GM23338 (cell line): ENCODE measurements around the gene NDUFAF5.

ENCODE experiments used
- EZH2 ChIP-seq: fragments of 200-600 bp; sonication (generic); IDR thresholded peaks from one replicate; pipeline ENCODE4 v1.8.0; 2017; ENCODE audit warnings: antibody characterized with exemption, mild to moderate bottlenecking, low read depth; ENCODE audit not compliant: unreplicated experiment
- POLR2AphosphoS5 ChIP-seq: IDR thresholded peaks from 2 replicates; pipeline ENCODE4 v1.6.1; 2016; ENCODE audit warnings: antibody characterized with exemption, low read depth
- TF ChIP-seq, protein P1 (sequence below), 2 experiments: fragments of 200-600 bp in 1 of 2; sonication (generic) in 1 of 2; conservative IDR thresholded peaks; 2 replicates each; pipeline versions ENCODE4 v1.5.1 to v1.6.1; 2016 to 2017; ENCODE audit warnings: antibody characterized with exemption in 2 of 2, low read depth in 2 of 2, mild to moderate bottlenecking in 2 of 2, moderate library complexity in 1 of 2
- TF ChIP-seq, protein P2 (sequence below): IDR thresholded peaks from one replicate; pipeline ENCODE4 v1.6.1; 2018; ENCODE audit warnings: antibody characterized with exemption; ENCODE audit not compliant: unreplicated experiment
- TF ChIP-seq, protein P3 (sequence below): fragments of 250-450 bp; sonication (Bioruptor Pico); IDR thresholded peaks from 2 replicates; pipeline ENCODE4 v1.5.0; 2020; ENCODE audit warnings: mild to moderate bottlenecking, moderate library complexity

DNA sequence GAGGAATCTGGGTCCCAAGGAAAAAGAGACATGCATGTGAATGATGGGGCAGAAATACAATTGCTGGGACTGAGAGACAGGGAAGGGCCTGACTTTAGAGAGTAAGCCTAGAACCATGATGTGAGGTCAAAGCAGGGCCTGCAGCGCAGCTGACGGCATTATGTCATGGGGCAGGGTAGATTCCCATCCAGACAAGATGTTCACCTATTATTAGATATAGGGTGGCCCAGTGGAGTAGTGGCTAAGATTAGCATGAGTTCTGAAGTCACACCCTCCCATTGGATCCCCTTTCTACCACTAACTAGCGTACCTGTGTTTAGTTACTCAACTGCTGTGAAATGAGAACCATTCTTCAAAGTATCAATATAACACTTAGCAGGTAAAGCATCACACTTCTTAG is 39.6 kb downstream of the NDUFAF5 start:
- no peak for TF ChIP-seq EZH2
- TF ChIP-seq, protein P1, sequence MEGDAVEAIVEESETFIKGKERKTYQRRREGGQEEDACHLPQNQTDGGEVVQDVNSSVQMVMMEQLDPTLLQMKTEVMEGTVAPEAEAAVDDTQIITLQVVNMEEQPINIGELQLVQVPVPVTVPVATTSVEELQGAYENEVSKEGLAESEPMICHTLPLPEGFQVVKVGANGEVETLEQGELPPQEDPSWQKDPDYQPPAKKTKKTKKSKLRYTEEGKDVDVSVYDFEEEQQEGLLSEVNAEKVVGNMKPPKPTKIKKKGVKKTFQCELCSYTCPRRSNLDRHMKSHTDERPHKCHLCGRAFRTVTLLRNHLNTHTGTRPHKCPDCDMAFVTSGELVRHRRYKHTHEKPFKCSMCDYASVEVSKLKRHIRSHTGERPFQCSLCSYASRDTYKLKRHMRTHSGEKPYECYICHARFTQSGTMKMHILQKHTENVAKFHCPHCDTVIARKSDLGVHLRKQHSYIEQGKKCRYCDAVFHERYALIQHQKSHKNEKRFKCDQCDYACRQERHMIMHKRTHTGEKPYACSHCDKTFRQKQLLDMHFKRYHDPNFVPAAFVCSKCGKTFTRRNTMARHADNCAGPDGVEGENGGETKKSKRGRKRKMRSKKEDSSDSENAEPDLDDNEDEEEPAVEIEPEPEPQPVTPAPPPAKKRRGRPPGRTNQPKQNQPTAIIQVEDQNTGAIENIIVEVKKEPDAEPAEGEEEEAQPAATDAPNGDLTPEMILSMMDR (conservative IDR thresholded peaks at IDR 0.05; ENCODE audit: low read depth in 2 of 2), result no peak
- TF ChIP-seq, protein P2, sequence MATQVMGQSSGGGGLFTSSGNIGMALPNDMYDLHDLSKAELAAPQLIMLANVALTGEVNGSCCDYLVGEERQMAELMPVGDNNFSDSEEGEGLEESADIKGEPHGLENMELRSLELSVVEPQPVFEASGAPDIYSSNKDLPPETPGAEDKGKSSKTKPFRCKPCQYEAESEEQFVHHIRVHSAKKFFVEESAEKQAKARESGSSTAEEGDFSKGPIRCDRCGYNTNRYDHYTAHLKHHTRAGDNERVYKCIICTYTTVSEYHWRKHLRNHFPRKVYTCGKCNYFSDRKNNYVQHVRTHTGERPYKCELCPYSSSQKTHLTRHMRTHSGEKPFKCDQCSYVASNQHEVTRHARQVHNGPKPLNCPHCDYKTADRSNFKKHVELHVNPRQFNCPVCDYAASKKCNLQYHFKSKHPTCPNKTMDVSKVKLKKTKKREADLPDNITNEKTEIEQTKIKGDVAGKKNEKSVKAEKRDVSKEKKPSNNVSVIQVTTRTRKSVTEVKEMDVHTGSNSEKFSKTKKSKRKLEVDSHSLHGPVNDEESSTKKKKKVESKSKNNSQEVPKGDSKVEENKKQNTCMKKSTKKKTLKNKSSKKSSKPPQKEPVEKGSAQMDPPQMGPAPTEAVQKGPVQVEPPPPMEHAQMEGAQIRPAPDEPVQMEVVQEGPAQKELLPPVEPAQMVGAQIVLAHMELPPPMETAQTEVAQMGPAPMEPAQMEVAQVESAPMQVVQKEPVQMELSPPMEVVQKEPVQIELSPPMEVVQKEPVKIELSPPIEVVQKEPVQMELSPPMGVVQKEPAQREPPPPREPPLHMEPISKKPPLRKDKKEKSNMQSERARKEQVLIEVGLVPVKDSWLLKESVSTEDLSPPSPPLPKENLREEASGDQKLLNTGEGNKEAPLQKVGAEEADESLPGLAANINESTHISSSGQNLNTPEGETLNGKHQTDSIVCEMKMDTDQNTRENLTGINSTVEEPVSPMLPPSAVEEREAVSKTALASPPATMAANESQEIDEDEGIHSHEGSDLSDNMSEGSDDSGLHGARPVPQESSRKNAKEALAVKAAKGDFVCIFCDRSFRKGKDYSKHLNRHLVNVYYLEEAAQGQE, result no peak
- TF ChIP-seq POLR2AphosphoS5, result no peak
- TF ChIP-seq, protein P3, sequence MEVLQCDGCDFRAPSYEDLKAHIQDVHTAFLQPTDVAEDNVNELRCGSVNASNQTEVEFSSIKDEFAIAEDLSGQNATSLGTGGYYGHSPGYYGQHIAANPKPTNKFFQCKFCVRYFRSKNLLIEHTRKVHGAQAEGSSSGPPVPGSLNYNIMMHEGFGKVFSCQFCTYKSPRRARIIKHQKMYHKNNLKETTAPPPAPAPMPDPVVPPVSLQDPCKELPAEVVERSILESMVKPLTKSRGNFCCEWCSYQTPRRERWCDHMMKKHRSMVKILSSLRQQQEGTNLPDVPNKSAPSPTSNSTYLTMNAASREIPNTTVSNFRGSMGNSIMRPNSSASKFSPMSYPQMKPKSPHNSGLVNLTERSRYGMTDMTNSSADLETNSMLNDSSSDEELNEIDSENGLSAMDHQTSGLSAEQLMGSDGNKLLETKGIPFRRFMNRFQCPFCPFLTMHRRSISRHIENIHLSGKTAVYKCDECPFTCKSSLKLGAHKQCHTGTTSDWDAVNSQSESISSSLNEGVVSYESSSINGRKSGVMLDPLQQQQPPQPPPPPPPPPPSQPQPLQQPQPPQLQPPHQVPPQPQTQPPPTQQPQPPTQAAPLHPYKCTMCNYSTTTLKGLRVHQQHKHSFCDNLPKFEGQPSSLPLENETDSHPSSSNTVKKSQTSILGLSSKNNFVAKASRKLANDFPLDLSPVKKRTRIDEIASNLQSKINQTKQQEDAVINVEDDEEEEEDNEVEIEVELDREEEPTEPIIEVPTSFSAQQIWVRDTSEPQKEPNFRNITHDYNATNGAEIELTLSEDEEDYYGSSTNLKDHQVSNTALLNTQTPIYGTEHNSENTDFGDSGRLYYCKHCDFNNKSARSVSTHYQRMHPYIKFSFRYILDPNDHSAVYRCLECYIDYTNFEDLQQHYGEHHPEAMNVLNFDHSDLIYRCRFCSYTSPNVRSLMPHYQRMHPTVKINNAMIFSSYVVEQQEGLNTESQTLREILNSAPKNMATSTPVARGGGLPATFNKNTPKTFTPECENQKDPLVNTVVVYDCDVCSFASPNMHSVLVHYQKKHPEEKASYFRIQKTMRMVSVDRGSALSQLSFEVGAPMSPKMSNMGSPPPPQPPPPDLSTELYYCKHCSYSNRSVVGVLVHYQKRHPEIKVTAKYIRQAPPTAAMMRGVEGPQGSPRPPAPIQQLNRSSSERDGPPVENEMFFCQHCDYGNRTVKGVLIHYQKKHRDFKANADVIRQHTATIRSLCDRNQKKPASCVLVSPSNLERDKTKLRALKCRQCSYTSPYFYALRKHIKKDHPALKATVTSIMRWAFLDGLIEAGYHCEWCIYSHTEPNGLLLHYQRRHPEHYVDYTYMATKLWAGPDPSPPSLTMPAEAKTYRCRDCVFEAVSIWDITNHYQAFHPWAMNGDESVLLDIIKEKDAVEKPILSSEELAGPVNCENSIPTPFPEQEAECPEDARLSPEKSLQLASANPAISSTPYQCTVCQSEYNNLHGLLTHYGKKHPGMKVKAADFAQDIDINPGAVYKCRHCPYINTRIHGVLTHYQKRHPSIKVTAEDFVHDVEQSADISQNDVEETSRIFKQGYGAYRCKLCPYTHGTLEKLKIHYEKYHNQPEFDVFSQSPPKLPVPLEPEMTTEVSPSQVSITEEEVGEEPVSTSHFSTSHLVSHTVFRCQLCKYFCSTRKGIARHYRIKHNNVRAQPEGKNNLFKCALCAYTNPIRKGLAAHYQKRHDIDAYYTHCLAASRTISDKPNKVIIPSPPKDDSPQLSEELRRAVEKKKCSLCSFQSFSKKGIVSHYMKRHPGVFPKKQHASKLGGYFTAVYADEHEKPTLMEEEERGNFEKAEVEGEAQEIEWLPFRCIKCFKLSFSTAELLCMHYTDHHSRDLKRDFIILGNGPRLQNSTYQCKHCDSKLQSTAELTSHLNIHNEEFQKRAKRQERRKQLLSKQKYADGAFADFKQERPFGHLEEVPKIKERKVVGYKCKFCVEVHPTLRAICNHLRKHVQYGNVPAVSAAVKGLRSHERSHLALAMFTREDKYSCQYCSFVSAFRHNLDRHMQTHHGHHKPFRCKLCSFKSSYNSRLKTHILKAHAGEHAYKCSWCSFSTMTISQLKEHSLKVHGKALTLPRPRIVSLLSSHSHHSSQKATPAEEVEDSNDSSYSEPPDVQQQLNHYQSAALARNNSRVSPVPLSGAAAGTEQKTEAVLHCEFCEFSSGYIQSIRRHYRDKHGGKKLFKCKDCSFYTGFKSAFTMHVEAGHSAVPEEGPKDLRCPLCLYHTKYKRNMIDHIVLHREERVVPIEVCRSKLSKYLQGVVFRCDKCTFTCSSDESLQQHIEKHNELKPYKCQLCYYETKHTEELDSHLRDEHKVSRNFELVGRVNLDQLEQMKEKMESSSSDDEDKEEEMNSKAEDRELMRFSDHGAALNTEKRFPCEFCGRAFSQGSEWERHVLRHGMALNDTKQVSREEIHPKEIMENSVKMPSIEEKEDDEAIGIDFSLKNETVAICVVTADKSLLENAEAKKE (CRISPR knock-in tag), result no peak
